Liver (tissue), 9 donors: ENCODE measurements around the gene YWHAB. TPM values are rescaled to one million over a fixed set of nuclear protein-coding genes. Genes with fewer than 3 reads are reported as not detected.

Source experiments
- DNase-seq: peaks from one replicate; pipeline ENCODE4 v3.0.0-alpha.2; 2017; ENCODE audit warnings: low spot score
- H3K27ac ChIP-seq, 2 donors: one replicate each; pipeline ENCODE4 v1.7.0; 2013; ENCODE audit warnings: inconsistent platforms in 2 of 2, low read length in 2 of 2, control low read depth in 1 of 2, low read depth in 1 of 2, mild to moderate bottlenecking in 1 of 2
- H3K27me3 ChIP-seq, 4 donors: one replicate each; pipeline versions ENCODE4 v1.6.1 to v1.7.0; 2013; ENCODE audit warnings: low read length in 3 of 4, inconsistent platforms in 1 of 4, mild to moderate bottlenecking in 1 of 4, moderate library complexity in 1 of 4; ENCODE audit not compliant: control insufficient read depth in 4 of 4, insufficient read depth in 4 of 4
- H3K36me3 ChIP-seq, 4 donors: one replicate each; pipeline versions ENCODE4 v1.6.1 to v1.7.0; 2013; ENCODE audit warnings: low read length in 3 of 4, mild to moderate bottlenecking in 3 of 4, low read depth in 1 of 4, moderate library complexity in 1 of 4; ENCODE audit not compliant: control insufficient read depth in 4 of 4, insufficient read depth in 3 of 4
- H3K4me1 ChIP-seq, 4 donors: one replicate each; pipeline versions ENCODE4 v1.6.1 to v1.7.0; 2013; ENCODE audit warnings: low read length in 3 of 4, mild to moderate bottlenecking in 3 of 4, moderate library complexity in 1 of 4; ENCODE audit not compliant: control insufficient read depth in 4 of 4, insufficient read depth in 4 of 4
- H3K4me3 ChIP-seq, 3 donors: one replicate each; pipeline versions ENCODE4 v1.6.1 to v1.7.0; 2013; ENCODE audit warnings: low read length in 3 of 3, control low read depth in 1 of 3, low read depth in 1 of 3, mild to moderate bottlenecking in 1 of 3
- H3K9ac ChIP-seq, 2 donors: one replicate each; pipeline ENCODE4 v1.7.0; 2013; ENCODE audit warnings: low read length in 2 of 2, mild to moderate bottlenecking in 2 of 2, moderate library complexity in 2 of 2, control low read depth in 1 of 2, low read depth in 1 of 2
- H3K9me3 ChIP-seq, 4 donors: one replicate each; pipeline versions ENCODE4 v1.6.1 to v1.7.0; 2013; ENCODE audit warnings: low read length in 3 of 4; ENCODE audit not compliant: control insufficient read depth in 4 of 4
- ATF3 ChIP-seq: IDR thresholded peaks from 2 replicates; pipeline ENCODE4 v1.6.1; 2016; ENCODE audit warnings: antibody characterized with exemption
- CTCF ChIP-seq: fragments of 150-350 bp; IDR thresholded peaks from 2 replicates; pipeline ENCODE4 v1.5.1; 2017; ENCODE audit warnings: improper control_type of control experiment, low read depth, low read length; ENCODE audit not compliant: missing input control
- EGR1 ChIP-seq, 2 donors: IDR thresholded peaks; 2 replicates each; pipeline ENCODE4 v1.6.1; 2016 to 2018; ENCODE audit warnings: antibody characterized with exemption in 2 of 2, low read depth in 2 of 2
- FOXA1 ChIP-seq: IDR thresholded peaks from 2 replicates; pipeline ENCODE4 v1.6.1; 2016; ENCODE audit warnings: antibody characterized with exemption
- FOXA2 ChIP-seq: IDR thresholded peaks from 2 replicates; pipeline ENCODE4 v1.6.1; 2016; ENCODE audit warnings: antibody characterized with exemption
- GABPA ChIP-seq, 2 donors: IDR thresholded peaks in 1 of 2; conservative IDR thresholded peaks in 1 of 2; 2 replicates each; pipeline ENCODE4 v1.6.1; 2016; ENCODE audit warnings: antibody characterized with exemption in 2 of 2, mild to moderate bottlenecking in 1 of 2, moderate library complexity in 1 of 2
- HNF4G ChIP-seq: IDR thresholded peaks from 2 replicates; pipeline ENCODE4 v1.6.1; 2016; ENCODE audit warnings: antibody characterized with exemption
- JUND ChIP-seq, 2 donors: IDR thresholded peaks; 2 replicates each; pipeline ENCODE4 v1.6.1; 2016; ENCODE audit warnings: antibody characterized with exemption in 2 of 2
- MAX ChIP-seq: IDR thresholded peaks from 2 replicates; pipeline ENCODE4 v1.6.1; 2016; ENCODE audit warnings: antibody characterized with exemption
- NR2F2 ChIP-seq: IDR thresholded peaks from 2 replicates; pipeline ENCODE4 v1.6.1; 2016; ENCODE audit warnings: antibody characterized with exemption
- RAD21 ChIP-seq, 2 donors: IDR thresholded peaks; 2 replicates each; pipeline ENCODE4 v1.6.1; 2016; ENCODE audit warnings: antibody characterized with exemption in 2 of 2, mild to moderate bottlenecking in 2 of 2
- REST ChIP-seq: IDR thresholded peaks from 2 replicates; pipeline ENCODE4 v1.6.1; 2016; ENCODE audit warnings: antibody characterized with exemption, mild to moderate bottlenecking
- RXRA ChIP-seq, 2 donors: IDR thresholded peaks; 2 replicates each; pipeline ENCODE4 v1.6.1; 2017 to 2018; ENCODE audit warnings: antibody characterized with exemption in 2 of 2, mild to moderate bottlenecking in 1 of 2
- SP1 ChIP-seq: IDR thresholded peaks from 2 replicates; pipeline ENCODE4 v1.6.1; 2018; ENCODE audit warnings: antibody characterized with exemption, mild to moderate bottlenecking
- TAF1 ChIP-seq: conservative IDR thresholded peaks from 2 replicates; pipeline ENCODE4 v1.6.1; 2016; ENCODE audit warnings: antibody characterized with exemption, mild to moderate bottlenecking
- YY1 ChIP-seq: IDR thresholded peaks from 2 replicates; pipeline ENCODE4 v1.6.1; 2016; ENCODE audit warnings: antibody characterized with exemption, mild to moderate bottlenecking
- ZBTB33 ChIP-seq: IDR thresholded peaks from 2 replicates; pipeline ENCODE4 v1.6.1; 2016; ENCODE audit warnings: antibody characterized with exemption
- WGBS: extraction: QIAGEN DNeasy Blood & Tissue Kit; methylation state at CpG from one replicate; pipeline ENCODE4 v1.1.7; 2013; 5-methylcytosine and 5-hydroxymethylcytosine counted together
- polyA plus RNA-seq, 2 donors: library from polyadenylated mRNA; stranded (reverse) in 1 of 2; unstranded in 1 of 2; fragments of 200-250 nt in 1 of 2; fragments of >200 nt in 1 of 2; fragmentation: Nextera tagmentation in 1 of 2; extraction: Ambion mirVana in 1 of 2; gene quantifications; one replicate each; pipeline versions ENCODE4 v1.2.1 to v1.2.3, GENCODE V29; 2013 to 2015
- total RNA-seq, 2 donors: library from RNA; depleted of rRNA; stranded (reverse); fragments of >200 nt; gene quantifications; one replicate each; pipeline ENCODE4 v1.2.3, GENCODE V29; 2014
- donor health status: healthy.
- donor health status: healthy.
- donor health status: healthy.
- donor health status: healthy.
- donor health status: healthy.

Gene YWHAB
- total and polyA plus RNA-seq, 4 donors: 41.6 to 86.5 (median 43.3) TPM

- Histone ChIP-seq H3K27me3 (no peaks in the 10 kb centered on the region), H3K4me3 (no peak overlapping the region), H3K27ac (no peak overlapping the region), H3K9me3 (no peaks in the 10 kb centered on the region), H3K9ac (no peak overlapping the region), H3K36me3 (peaks cover 7 to 44% (median 23%) of the 10 kb centered on the region in 4 donors), H3K4me1 (peaks cover 0 to 13% (median 9%) of the 10 kb centered on the region in 4 donors)
- no peak for DNase-seq
- WGBS: 94% methylated on average over 4 of the region's 4 CpGs
- TF ChIP-seq EGR1 (IDR thresholded peaks at IDR 0.05; ENCODE audit: low read depth in 2 of 2) (no peak), FOXA2 (no peak)
Measured at GRCh38 chr20:44942264-44942973, 56.9 kb downstream of the YWHAB start.

GRCh38 chr20:44943828-44944227 is 58.3 kb downstream of the YWHAB start:
- no peak for DNase-seq
- no peaks in the 10 kb centered on the region for H3K27me3 ChIP-seq
- peaks cover 7 to 37% (median 27%) of the 10 kb centered on the region in 4 donors for H3K36me3 ChIP-seq
- H3K4me3 ChIP-seq: no peak overlapping the region
- TF ChIP-seq SP1 (no peak), NR2F2 (no peak), EGR1 (IDR thresholded peaks at IDR 0.05; ENCODE audit: low read depth in 2 of 2) (no peak), ATF3 (no peak), GABPA (IDR thresholded peaks at IDR 0.05 in 1 of 2, conservative IDR thresholded peaks at IDR 0.05 in 1 of 2) (no peak), TAF1 (no peak), ZBTB33 (no peak), CTCF (no peak), MAX (no peak), HNF4G (no peak), RXRA (IDR thresholded peaks at IDR 0.05) (no peak), JUND (IDR thresholded peaks at IDR 0.05) (no peak), REST (no peak), RAD21 (IDR thresholded peaks at IDR 0.05) (no peak), YY1 (no peak), FOXA1 (no peak)
- H3K9me3 ChIP-seq: no peaks in the 10 kb centered on the region
- H3K27ac ChIP-seq: no peak overlapping the region
- no peak overlapping the region for H3K9ac ChIP-seq
- 94% methylated on average over 4 of the region's 4 CpGs for whole genome bisulfite sequencing
- H3K4me1 ChIP-seq: peaks cover 0 to 17% (median 9%) of the 10 kb centered on the region in 4 donors
